Middle frontal gyrus (tissue), 1 donor: ENCODE measurements around the gene BLVRB.
"Not testable (repeated sequence)": the region's sequence is repeated elsewhere in the genome, so short reads cannot be mapped to it uniquely, and the experiment has no call there.

ENCODE experiments used
- DNase-seq: peaks from one replicate; pipeline ENCODE4 v3.0.0-alpha.2; 2015; ENCODE audit warnings: low spot score; ENCODE audit errors: extremely low spot score

Gene BLVRB

DNA sequence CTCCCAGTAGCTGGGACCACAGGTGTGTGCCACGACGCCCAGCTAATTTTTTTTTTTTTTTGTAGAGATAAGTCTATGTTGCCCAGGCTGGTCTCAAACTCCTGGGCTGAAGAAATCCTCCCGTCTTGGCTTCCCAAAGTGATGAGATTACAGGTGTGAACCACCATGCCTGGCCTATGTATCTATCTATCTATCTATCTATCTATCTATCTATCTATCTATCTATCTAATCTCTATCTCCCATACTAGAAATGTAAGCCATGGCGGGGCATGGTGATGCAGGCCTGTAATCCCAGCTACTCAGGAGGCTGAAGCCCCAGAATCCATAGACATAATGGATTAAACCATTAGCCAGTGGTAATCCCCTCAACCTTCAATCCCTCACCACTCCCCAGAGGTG, 14.9 kb downstream of the BLVRB start:
- no peak for DNase-seq

DNA sequence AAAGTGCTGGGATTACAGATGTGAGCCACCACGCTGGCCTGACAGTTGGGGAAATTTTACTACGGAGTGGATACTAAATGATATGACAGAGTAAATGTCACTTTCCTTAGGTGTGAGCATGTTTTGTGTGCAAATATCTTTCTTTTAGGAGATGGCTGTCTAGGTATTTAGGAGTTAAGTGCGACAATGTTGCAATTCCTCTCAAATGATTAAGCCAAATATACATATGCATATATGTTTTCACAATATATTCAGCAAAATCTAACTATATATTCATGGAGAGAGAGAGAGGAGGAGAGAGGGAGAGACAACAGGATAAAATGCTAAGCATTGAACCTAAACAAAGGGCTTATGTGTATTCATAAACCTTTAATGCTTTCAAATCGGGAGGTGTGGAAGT, 16.0 kb downstream of the BLVRB start:
- DNase-seq: no peak

DNA sequence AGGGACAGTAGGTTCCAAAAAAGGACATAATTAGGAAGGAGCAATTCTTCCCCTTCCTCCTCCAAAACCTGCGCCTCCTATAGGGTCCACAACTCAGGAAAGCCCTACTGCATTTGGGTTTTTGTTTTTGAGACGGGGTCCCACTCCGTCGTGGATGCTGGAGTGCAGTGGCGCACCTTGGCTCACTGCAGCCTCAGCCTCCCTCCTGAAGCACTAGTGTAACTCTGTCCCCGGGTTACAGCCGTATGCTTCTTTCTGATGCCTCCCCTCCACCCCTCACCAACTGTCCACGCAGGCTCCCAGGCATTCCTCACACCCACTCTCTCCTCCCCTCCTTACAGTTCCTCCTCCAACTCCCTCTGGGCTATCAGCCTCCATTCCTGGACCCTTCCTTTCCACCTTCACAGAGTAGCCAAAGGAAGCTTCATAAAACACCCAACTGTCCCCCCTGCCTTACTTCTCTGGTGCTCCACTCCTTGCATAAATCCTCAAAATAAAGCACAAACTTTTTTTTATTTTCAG, 19.2 kb downstream of the BLVRB start:
- no peak for DNase-seq

- no peak for DNase-seq
Measured at GRCh38 chr19:40445780-40446262, 19.7 kb downstream of the BLVRB start.

DNA sequence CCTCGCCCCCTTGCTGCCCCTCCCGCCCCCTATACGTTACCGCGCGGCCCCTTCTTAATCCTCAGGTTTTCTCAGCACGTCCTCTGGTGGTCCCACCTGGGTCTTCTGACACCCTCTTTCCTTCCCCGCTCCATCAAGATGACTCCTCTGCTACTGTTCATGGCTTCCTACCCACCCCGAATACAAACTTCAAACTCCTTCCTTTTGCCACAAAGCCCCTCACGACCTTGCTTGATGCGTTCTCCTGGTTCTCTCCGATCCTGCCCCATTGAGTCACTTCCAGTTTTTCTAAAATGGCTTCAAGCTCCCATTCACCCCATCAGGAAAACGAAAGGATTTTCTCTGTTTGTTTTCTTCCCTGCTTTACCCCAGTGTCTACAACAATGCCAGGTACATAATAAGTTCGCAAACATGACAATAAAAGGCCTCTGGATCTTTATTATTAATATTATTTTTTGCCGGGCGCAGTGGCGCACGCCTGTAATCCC, 20.7 kb downstream of the BLVRB start:
- DNase-seq: no peak

- peak; percentile 90 for DNase-seq
Measured at GRCh38 chr19:40444000-40444824, 21.3 kb downstream of the BLVRB start, which contains the start of gene SERTAD3. Gene SERTAD3 (minus strand): TSS chr19:40444335. CDS start chr19:40442080, 2,255 bp downstream.

DNA sequence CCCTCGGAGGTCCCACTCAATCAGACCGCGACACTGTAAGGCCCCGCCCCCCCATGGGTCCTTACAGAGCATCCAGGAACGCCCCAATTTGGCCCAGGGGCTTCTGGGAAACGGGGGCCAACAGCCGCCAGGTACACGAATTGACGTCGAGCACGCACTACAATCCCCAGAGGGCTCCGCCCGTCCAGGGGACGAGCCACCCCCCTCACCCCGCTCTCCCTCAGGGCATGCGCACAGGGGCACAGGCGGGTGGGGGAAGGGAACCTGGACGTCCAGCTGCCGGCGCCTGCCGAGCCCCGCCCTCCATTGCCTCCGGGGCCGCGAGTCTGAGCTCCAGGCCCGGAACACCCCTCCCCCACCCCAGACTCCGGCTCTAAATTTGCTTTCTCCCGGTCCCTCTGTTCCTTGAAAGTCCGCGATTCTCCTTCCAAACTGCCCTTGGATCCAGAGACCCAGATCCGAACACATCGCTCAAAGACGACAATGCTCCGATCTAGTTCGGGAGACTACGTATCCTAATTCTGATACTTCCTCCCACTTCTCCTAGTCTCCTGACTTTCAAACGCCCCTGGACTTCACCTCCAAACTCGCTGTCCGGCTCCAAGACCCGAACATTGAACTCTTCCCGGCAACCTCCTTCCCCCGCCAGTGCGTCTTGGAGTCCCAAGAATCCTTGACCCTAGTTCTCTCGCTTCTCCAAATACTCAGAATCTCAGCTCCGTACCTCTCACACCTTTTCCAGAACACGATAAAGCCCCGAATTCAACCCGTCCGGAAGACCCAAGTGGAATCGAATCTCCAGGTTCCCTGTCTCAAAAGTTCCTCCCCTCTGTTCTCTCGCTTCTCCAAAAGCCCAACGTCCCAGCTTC, 22.2 kb downstream of the BLVRB start:
- peak; percentile 94 for DNase-seq

DNA sequence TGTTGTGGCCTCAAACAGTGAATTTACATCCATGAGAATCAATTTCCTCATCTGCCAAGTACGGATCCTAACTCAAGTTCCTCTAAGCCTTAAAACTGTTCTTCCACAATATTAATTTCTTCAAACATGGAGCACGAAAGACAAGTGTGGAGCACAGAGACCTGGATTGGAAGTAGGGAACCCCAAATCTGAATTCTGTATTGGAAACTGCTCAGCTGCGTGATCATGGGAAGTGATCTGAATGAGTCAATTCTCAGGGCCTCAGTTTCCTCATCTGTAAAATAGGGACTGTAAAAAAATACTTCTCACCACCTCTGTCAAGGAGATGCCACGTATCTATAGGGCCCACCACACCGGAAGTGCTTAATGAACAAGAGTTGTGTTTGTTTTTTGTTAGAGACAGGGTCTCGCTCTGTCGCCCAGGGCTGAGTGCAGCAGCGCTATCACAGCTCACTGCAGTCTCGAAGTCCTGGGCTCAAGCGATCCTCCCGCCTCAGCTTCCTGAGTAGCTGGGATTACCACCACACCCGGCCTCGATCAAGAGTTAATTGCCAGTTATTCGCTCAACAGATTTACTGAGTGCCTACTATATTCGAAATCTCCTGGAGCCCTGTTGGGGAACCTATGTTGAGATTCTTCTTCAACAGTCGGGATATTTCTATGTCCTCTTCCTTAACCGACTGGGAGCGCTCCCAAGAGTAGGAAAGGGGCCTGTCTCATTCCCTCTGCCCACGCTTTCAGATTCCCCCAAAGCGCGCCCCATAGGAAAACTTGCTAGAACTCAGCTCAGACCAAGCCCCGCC, 23.0 kb downstream of the BLVRB start:
- DNase-seq: no peak

- no peak for DNase-seq
Measured at GRCh38 chr19:40441719-40442253, 23.8 kb downstream of the BLVRB start.

DNA sequence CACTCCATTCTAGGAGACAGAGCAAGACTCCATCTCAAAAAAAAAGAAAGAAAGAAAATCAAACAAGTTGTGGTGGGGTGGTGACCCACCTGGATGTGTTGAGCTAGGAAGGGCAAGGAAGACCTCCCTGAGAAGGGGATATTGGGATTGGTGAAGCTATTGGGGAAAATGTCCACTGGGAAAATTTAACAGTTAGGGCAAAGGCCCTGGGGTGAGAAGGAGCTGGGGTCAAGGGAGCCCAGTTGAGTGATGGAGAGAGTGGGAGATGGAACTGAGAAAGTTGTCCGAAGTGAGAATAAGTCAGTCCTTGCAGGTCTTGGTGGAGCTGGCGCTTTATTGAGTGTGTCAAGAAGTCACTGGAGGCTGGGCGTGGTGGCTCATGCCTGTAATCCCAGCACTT, 27.3 kb downstream of the BLVRB start:
- DNase-seq: no peak

DNA sequence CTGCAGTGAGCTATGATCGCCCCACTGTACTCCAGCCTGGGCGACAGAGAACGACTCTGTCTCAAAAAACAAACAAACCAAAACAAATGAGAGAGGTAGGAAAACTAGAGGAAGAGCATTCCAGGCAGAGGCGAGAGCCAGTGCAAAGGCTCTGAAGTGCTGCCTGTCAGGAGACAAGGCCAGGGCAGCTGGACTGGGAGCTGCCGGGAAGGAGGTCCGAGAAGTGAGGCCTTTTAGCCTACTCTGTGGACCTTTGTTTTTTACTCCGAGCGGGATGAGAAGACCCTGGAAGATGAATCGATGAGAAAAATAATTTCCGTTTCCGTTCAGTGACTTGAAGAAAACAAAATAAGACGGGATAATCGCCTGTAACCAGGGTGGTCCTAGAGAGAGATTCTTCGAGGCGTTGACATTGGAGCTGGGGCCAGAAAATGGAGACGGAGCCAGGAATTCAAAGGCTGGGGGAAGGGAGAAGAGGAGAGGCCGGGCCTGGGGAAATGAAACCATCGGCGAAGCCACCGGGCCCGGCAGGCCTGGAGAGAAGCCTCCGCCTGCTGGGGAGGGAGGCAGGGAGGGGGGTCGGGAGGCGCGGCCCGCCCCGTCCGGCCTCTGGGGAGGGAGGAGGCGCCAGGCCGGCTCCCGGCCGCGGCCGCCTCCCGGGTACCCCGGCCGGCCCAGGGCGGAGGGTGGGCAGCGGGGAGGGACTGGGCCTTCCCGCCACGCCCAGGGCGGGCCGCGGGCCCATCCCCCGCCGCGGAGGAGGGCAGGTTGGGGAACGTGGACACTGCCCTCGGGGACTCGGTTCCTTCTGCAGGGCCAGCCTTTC, 31.9 kb downstream of the BLVRB start:
- peak; percentile 35 for DNase-seq

DNA sequence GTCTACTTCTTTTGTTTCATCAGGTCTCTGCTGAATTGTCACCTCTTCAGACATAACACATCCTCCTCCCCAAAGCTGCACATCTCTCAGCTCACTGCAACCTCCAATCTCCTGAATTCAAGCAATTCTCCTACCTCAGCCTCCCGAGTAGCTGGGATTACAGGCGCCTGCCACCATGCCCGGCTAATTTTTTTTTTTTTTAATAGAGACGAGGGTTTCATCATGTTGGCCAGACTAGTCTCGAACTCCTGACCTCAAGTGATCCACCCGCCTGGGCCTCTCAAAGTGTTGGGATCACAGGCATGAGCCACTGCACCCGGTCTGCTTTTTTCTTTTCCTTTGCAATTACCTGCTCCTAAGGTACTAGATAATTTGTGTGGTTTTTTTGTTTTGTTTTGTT, 32.8 kb downstream of the BLVRB start:
- DNase-seq: not testable (repeated sequence)

DNA sequence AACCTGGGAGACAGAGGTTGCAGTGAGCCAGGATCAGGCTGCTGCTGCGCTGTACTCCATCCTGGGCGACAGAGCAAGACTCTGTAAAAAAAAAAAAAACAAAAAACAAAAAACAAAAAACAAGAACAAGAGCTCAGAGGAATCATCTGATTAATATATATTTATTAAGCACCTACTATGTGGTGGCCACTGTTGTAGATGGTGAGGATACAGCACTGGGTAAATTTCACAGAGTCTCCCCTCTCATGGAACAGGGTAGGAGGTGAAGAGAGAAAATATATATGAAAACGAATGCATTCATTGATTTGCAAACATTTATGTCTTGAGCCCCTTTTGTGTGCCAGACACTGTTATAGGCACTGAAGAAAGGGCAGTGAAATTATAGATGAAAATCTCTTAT, 33.8 kb downstream of the BLVRB start:
- no peak for DNase-seq

GRCh38 chr19:40430242-40430641, 35.3 kb downstream of the BLVRB start:
- DNase-seq: not testable (repeated sequence)

DNA sequence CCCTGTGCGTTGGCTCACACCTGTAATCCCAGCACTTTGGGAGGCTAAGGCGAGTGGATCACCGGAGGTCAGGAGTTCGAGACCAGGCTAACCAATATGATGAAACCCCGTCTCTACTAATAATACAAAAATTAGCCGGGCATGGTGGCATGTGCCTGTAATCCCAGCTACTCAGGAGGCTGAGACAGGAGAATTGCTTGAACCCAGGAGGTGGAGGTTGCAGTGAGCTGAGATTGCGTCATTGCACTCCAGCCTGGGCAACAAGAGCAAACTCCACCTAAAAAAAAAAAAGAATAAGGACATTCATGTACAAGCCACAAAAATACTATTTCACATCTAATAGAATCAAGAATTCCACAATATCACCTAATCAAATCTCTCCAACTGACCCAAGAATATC, 37.3 kb downstream of the BLVRB start:
- DNase-seq: not testable (repeated sequence)

GRCh38 chr19:40425450-40426287, 39.9 kb downstream of the BLVRB start, which contains the start of gene SERTAD1:
Gene SERTAD1 (minus strand): TSS chr19:40425992. CDS start chr19:40423546, 2,446 bp downstream.
- DNase-seq: peak; percentile 100

- DNase-seq: no peak
Measured at GRCh38 chr19:40424637-40425449, 40.7 kb downstream of the BLVRB start.

DNA sequence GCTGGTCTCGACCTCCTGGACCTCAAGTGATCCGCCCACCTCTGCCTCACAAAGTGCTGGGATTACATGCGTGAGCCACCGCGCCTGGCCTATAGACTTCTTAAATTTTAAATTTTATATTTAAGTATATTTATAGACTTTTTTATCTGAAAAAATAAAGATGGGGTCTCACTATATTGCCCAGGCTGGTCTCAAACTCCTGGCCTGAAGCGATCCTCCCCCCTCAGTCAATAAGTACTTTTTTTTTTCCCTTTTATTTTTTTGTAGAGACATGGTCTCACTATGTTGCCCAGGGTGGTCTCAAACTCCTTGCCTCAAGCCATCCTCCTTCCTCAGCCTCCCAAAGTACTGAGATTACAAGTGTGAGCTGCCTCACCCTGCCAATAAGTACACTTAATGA, 41.6 kb downstream of the BLVRB start:
- DNase-seq: no peak
